Fibroblast of skin of right biceps (primary cell): ENCODE results near the gene MTG1.

Experiments
- DNase-seq: peaks from one replicate; pipeline ENCODE4 v3.0.0-alpha.2; 2013

MTG1 gene

DNA sequence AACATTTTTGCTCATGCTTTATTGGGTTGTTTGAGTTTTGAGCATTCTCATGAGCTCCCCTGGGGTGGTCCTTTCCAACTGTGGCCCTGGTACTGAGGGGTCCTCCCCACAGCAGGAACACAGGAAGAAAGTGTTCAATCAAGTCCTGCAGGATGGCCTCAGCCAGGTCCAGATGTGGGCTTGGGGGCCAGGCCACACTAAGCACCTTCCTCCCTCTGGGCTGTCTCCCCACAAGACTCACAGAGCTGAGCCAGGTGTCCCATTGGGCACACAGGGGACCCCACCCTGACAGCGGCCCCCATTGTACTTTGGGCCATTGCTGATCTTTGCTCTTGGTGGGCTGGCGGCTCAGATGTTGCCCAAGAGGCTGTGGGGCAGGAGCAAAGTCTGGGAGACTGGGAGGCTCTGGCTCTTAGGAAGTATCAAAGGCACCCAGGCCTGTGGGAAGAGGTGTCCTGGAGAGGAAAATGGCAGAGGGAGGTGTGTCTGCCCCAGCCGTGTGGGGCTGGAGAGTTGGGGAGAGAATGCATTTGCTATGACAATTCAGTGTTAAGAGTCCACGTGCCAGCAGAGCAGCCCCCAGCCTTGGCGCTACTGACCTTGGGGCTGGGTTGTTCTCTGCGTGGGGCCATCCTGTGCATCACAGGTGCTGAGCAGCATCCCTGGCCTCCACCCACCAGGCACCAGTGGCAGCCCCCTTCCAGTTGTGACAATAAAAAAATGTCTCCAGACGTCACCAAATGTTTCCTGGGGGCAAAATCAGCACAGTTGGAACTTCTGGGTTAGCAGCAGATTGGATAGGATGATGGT, 77.5 kb downstream of the MTG1 start:
- DNase-seq = no peak
